Uterus (tissue), 4 donors: ENCODE data around the gene MARCKSL1. TPM values are rescaled to one million over a fixed set of nuclear protein-coding genes. Genes with fewer than 3 reads are reported as not detected.

Experiments used
- DNase-seq, 2 donors: peaks; one replicate each; pipeline ENCODE4 v3.0.0-alpha.2; 2019 to 2020
- H3K27ac ChIP-seq, 2 donors: fragments of 200-600 bp; sonication (generic); 1 replicate in 1 of 2; 2 replicates in 1 of 2; pipeline ENCODE4 v1.5.1; 2016 to 2018
- H3K27me3 ChIP-seq, 2 donors: fragments of 200-600 bp; sonication (generic); one replicate each; pipeline ENCODE4 v1.5.1; 2018 to 2019; ENCODE audit warnings: control low read depth in 1 of 2
- H3K36me3 ChIP-seq, 2 donors: fragments of 200-600 bp; sonication (generic); one replicate each; pipeline ENCODE4 v1.5.1; 2019; ENCODE audit warnings: control low read depth in 1 of 2
- H3K4me1 ChIP-seq, 2 donors: fragments of 200-600 bp; sonication (generic); one replicate each; pipeline ENCODE4 v1.5.1; 2018 to 2019; ENCODE audit warnings: control low read depth in 1 of 2
- H3K4me3 ChIP-seq, 2 donors: fragments of 200-600 bp; sonication (generic); 1 replicate in 1 of 2; 2 replicates in 1 of 2; pipeline ENCODE4 v1.5.1; 2018 to 2019; ENCODE audit warnings: mild to moderate bottlenecking in 1 of 2
- H3K9me3 ChIP-seq, 2 donors: fragments of 200-600 bp; sonication (generic); one replicate each; pipeline ENCODE4 v1.5.1; 2019; ENCODE audit warnings: control low read depth in 1 of 2
- POLR2A ChIP-seq, 2 donors: fragments of 450-650 bp; IDR thresholded peaks; one replicate each; pipeline ENCODE4 v1.6.1; 2016; ENCODE audit warnings: antibody characterized with exemption in 2 of 2, mild to moderate bottlenecking in 1 of 2, moderate library complexity in 1 of 2
- intact Hi-C: fragments of 100-400 bp; cut with DNase I; formaldehyde crosslinking; loops from one replicate; pipeline ENCODE4 v1.15.1; 2023; ENCODE audit warnings: low total_unique reads
- total RNA-seq, 4 donors: library from RNA; depleted of rRNA in 3 of 4; stranded (reverse); fragments of >200 nt in 3 of 4; gene quantifications; one replicate each; pipeline versions ENCODE4 v1.1.0 to v1.2.4, GENCODE V29; 2014 to 2023
- TF ChIP-seq, protein P1 (sequence below), 4 experiments: fragments of 200-600 bp in 2 of 4; fragments of 450-650 bp in 2 of 4; sonication (generic) in 2 of 4; IDR thresholded peaks; one replicate each; pipeline ENCODE4 v1.5.1; 2016 to 2019; ENCODE audit warnings: antibody characterized with exemption in 4 of 4, mild to moderate bottlenecking in 2 of 4, moderate library complexity in 1 of 4
- donor health status: DM: yes; HTN: yes; CAD: no.

Gene MARCKSL1
- total RNA-seq, 4 donors from 2014 or later = 14.7 to 93.3 (median 53.0) TPM

GRCh38 chr1:32334274-32334861, 1.7 kb downstream of the MARCKSL1 start:
- H3K27me3 ChIP-seq = no peaks in the 10 kb centered on the region
- H3K36me3 ChIP-seq = no peaks in the 10 kb centered on the region
- intact Hi-C loops = no loop called here
- TF ChIP-seq, protein P1, sequence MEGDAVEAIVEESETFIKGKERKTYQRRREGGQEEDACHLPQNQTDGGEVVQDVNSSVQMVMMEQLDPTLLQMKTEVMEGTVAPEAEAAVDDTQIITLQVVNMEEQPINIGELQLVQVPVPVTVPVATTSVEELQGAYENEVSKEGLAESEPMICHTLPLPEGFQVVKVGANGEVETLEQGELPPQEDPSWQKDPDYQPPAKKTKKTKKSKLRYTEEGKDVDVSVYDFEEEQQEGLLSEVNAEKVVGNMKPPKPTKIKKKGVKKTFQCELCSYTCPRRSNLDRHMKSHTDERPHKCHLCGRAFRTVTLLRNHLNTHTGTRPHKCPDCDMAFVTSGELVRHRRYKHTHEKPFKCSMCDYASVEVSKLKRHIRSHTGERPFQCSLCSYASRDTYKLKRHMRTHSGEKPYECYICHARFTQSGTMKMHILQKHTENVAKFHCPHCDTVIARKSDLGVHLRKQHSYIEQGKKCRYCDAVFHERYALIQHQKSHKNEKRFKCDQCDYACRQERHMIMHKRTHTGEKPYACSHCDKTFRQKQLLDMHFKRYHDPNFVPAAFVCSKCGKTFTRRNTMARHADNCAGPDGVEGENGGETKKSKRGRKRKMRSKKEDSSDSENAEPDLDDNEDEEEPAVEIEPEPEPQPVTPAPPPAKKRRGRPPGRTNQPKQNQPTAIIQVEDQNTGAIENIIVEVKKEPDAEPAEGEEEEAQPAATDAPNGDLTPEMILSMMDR (IDR thresholded peaks at IDR 0.05) = no peak
- TF ChIP-seq POLR2A (IDR thresholded peaks at IDR 0.05) = no peak
- H3K27ac ChIP-seq = peak overlapping the region; percentile 72 to 82
- H3K4me1 ChIP-seq = peaks cover 0 to 4% of the 10 kb centered on the region in 2 donors
- no peaks in the 10 kb centered on the region for H3K9me3 ChIP-seq
- peak overlapping the region; percentile 45 to 81 for H3K4me3 ChIP-seq
- no peak for DNase-seq

DNA sequence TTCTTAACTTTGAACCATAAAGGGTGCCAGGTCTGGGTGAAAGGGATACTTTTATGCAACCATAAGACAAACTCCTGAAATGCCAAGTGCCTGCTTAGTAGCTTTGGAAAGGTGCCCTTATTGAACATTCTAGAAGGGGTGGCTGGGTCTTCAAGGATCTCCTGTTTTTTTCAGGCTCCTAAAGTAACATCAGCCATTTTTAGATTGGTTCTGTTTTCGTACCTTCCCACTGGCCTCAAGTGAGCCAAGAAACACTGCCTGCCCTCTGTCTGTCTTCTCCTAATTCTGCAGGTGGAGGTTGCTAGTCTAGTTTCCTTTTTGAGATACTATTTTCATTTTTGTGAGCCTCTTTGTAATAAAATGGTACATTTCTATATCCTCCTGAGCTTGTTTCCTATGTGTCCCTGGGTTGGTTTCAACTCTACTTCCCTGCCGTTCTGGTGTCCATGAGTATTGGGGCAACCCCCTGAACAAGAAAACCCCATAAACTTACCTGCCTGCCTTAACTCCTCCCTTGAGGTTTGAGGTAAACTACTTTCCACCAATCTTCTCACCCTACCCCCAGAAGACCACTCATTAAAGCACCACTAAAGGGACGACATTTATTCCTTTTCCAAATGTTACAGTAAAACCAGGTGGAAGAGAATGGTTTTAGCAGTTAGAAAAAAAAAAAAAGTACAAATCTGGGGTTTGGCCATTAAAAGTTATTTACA, 2.6 kb downstream of the MARCKSL1 start:
- H3K27ac ChIP-seq = no peak overlapping the region
- H3K27me3 ChIP-seq = no peaks in the 10 kb centered on the region
- H3K4me1 ChIP-seq = peaks cover 0 to 4% of the 10 kb centered on the region in 2 donors
- H3K9me3 ChIP-seq = no peaks in the 10 kb centered on the region
- TF ChIP-seq, protein P1 (IDR thresholded peaks at IDR 0.05) = no peak
- no peak for TF ChIP-seq POLR2A (IDR thresholded peaks at IDR 0.05)
- intact Hi-C loops = no loop called here
- H3K36me3 ChIP-seq = no peaks in the 10 kb centered on the region
- no peak overlapping the region for H3K4me3 ChIP-seq
- no peak for DNase-seq

- intact Hi-C loops = no loop called here
- no peak for DNase-seq
- no peak overlapping the region for H3K27ac ChIP-seq
These were observed 3.5 kb downstream of the MARCKSL1 start for GRCh38 chr1:32332290-32333079.

GRCh38 chr1:32331549-32331948, 4.5 kb downstream of the MARCKSL1 start:
- no peak for DNase-seq
- Histone ChIP-seq H3K27ac (no peak overlapping the region), H3K4me1 (peaks cover 0 to 4% of the 10 kb centered on the region in 2 donors), H3K4me3 (no peak overlapping the region), H3K9me3 (no peaks in the 10 kb centered on the region), H3K36me3 (no peaks in the 10 kb centered on the region), H3K27me3 (no peaks in the 10 kb centered on the region)
- intact Hi-C loops = no loop called here
- TF ChIP-seq, protein P1 (IDR thresholded peaks at IDR 0.05) = no peak
- TF ChIP-seq POLR2A (IDR thresholded peaks at IDR 0.05) = no peak

More at GRCh38 chr1:32332290-32333079, 3.5 kb downstream of the MARCKSL1 start:
- Histone ChIP-seq H3K4me1 (peaks cover 0 to 4% of the 10 kb centered on the region in 2 donors), H3K4me3 (no peak overlapping the region), H3K36me3 (no peaks in the 10 kb centered on the region), H3K27me3 (no peaks in the 10 kb centered on the region), H3K9me3 (no peaks in the 10 kb centered on the region)
- TF ChIP-seq, protein P1 (IDR thresholded peaks at IDR 0.05) = no peak
- no peak for TF ChIP-seq POLR2A (IDR thresholded peaks at IDR 0.05)
